ENCODE measurements around the gene SUSD1.

- TF ChIP-seq CTCF (IDR thresholded peaks at IDR 0.05; ENCODE audit: low read depth, low read length) (no peak), MAX (IDR thresholded peaks at IDR 0.05; ENCODE audit: low read depth, low read length) (no peak), POLR2A (IDR thresholded peaks at IDR 0.05; ENCODE audit: extremely low read depth, insufficient read length) (no peak), MYC (IDR thresholded peaks at IDR 0.05; ENCODE audit: low read depth, low read length) (no peak)
Measured at GRCh38 chr9:112094948-112095681, 80.0 kb downstream of the SUSD1 start.
